GM19043 (cell line): ENCODE measurements around the gene DUSP22.
"Not testable (repeated sequence)": the region's sequence is repeated elsewhere in the genome, so short reads cannot be mapped to it uniquely, and the experiment has no call there.

Source experiments
- ATAC-seq: cut with Tn5 transposase; IDR thresholded peaks from one replicate; pipeline ENCODE4 v1.9.1; 2021; ENCODE audit warnings: low read depth; ENCODE audit not compliant: unreplicated experiment

DUSP22 gene

GRCh38 chr6:376827-377640, 84.7 kb downstream of the DUSP22 start:
- ATAC-seq = no peak

GRCh38 chr6:377641-378020, 85.3 kb downstream of the DUSP22 start:
- not testable (repeated sequence) for ATAC-seq

GRCh38 chr6:378090-378957, 86.0 kb downstream of the DUSP22 start:
- ATAC-seq = no peak

- no peak for ATAC-seq
Measured at GRCh38 chr6:378958-379409, 86.7 kb downstream of the DUSP22 start.

GRCh38 chr6:379410-380181, 87.3 kb downstream of the DUSP22 start:
- ATAC-seq = peak; percentile 59

GRCh38 chr6:380234-381218, 88.2 kb downstream of the DUSP22 start:
- ATAC-seq = no peak

- ATAC-seq = no peak
Measured at GRCh38 chr6:381742-382461, 89.6 kb downstream of the DUSP22 start.

GRCh38 chr6:382883-383810, 90.9 kb downstream of the DUSP22 start:
- ATAC-seq = no peak

GRCh38 chr6:383856-384255, 91.6 kb downstream of the DUSP22 start:
- no peak for ATAC-seq

GRCh38 chr6:384898-385297, 92.6 kb downstream of the DUSP22 start:
- ATAC-seq = no peak

GRCh38 chr6:385614-386013, 93.3 kb downstream of the DUSP22 start:
- ATAC-seq = no peak

GRCh38 chr6:386688-387266, 94.5 kb downstream of the DUSP22 start:
- no peak for ATAC-seq

- no peak for ATAC-seq
Measured at GRCh38 chr6:387293-387741, 95.0 kb downstream of the DUSP22 start.

- no peak for ATAC-seq
Measured at GRCh38 chr6:388202-388903, 96.1 kb downstream of the DUSP22 start.

- no peak for ATAC-seq
Measured at GRCh38 chr6:389143-389542, 96.9 kb downstream of the DUSP22 start.

- ATAC-seq = peak; percentile 55
Measured at GRCh38 chr6:389622-390021, 97.3 kb downstream of the DUSP22 start.
